Choroid plexus epithelial cell (primary cell): ENCODE results near the gene RAB26.

ENCODE experiments used
- DNase-seq: peaks from one replicate; pipeline ENCODE4 v3.0.0-alpha.2; 2010; ENCODE audit warnings: low read depth
- H3K4me3 ChIP-seq: 2 replicates; pipeline ENCODE4 v1.5.1; 2011; ENCODE audit warnings: low read depth, mild to moderate bottlenecking, control low read depth, low read length, moderate library complexity
- TF ChIP-seq, protein P1 (sequence below): conservative IDR thresholded peaks from 2 replicates; pipeline ENCODE4 v1.5.1; 2011; ENCODE audit warnings: low read depth, mild to moderate bottlenecking, control low read depth, inconsistent platforms, low read length, moderate library complexity

The RAB26 gene

DNA sequence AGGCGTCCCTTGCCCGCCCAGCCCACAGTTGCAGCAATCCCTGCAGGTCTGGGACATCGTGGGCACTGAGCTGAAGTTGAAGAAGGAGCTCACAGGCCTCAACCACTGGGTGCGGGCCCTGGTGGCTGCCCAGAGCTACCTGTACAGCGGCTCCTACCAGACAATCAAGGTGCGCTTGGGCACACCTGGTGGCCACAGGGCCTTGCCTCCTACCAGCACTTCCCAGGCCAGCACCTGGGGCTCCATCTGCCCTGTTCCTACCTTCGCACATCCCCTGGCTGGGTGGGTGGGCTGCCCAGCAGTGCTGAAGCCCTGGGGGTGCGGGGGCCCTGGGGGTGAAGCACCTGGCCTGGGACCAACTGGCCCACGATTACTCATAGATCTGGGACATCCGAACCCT lies 27.0 kb downstream of the RAB26 start:
- TF ChIP-seq, protein P1, sequence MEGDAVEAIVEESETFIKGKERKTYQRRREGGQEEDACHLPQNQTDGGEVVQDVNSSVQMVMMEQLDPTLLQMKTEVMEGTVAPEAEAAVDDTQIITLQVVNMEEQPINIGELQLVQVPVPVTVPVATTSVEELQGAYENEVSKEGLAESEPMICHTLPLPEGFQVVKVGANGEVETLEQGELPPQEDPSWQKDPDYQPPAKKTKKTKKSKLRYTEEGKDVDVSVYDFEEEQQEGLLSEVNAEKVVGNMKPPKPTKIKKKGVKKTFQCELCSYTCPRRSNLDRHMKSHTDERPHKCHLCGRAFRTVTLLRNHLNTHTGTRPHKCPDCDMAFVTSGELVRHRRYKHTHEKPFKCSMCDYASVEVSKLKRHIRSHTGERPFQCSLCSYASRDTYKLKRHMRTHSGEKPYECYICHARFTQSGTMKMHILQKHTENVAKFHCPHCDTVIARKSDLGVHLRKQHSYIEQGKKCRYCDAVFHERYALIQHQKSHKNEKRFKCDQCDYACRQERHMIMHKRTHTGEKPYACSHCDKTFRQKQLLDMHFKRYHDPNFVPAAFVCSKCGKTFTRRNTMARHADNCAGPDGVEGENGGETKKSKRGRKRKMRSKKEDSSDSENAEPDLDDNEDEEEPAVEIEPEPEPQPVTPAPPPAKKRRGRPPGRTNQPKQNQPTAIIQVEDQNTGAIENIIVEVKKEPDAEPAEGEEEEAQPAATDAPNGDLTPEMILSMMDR, result no peak
- DNase-seq, result no peak
- no peak overlapping the region for H3K4me3 ChIP-seq

DNA sequence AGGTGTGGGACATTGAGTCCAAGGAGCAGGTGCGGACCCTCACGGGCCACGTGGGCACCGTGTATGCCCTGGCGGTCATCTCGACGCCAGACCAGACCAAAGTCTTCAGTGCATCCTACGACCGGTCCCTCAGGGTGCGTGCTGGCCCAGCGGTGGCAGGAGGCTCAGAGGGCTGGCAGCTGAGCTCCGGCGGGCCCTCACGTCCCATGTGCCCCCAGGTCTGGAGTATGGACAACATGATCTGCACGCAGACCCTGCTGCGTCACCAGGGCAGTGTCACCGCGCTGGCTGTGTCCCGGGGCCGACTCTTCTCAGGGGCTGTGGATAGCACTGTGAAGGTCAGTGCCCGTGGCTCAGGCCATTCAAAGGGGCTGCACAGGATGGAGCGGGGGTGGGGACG lies 27.6 kb downstream of the RAB26 start:
- no peak overlapping the region for H3K4me3 ChIP-seq
- TF ChIP-seq, protein P1, result no peak
- no peak for DNase-seq

DNA sequence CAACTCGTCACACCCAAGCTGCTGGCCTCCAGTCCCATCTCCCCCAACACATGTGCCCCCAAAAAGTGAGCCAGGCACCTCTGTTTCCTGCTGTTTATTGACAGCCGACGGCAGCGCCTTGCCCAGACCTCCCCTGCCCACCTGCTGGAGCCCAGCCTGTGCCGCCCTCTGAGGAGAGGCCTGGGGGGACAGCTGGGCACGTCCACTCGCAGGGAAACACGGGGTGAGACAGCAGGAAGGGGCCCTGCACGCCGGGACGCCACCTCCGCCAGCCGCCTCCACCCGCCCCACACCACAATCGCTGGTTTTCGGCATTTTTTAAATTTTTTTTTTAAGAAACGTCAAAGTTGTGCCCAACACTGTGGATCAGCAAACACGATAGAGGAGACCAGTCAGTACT lies 28.7 kb downstream of the RAB26 start:
- TF ChIP-seq, protein P1, result no peak
- no peak for DNase-seq
- no peak overlapping the region for H3K4me3 ChIP-seq

DNA sequence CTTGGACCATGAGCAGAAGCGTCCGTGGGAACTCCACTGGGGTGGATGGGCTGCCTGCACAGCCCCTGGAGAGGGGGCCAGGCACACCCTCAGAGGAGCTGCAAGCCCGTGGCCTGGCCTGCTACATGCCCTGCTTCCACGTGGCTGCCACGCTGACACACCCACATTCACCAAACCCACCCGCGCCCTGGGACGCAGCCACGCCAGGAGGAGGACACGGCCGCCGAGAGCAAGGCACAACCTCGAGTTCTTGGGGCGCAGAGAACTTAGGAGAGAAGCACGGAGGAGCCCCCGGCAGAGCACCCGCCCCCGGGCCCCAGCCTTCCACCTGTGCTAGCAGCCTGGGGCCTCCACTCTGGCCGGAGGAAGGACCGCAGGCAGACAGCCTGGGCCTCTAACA lies 29.1 kb downstream of the RAB26 start:
- TF ChIP-seq, protein P1, result no peak
- no peak for DNase-seq
- H3K4me3 ChIP-seq, result no peak overlapping the region

DNA sequence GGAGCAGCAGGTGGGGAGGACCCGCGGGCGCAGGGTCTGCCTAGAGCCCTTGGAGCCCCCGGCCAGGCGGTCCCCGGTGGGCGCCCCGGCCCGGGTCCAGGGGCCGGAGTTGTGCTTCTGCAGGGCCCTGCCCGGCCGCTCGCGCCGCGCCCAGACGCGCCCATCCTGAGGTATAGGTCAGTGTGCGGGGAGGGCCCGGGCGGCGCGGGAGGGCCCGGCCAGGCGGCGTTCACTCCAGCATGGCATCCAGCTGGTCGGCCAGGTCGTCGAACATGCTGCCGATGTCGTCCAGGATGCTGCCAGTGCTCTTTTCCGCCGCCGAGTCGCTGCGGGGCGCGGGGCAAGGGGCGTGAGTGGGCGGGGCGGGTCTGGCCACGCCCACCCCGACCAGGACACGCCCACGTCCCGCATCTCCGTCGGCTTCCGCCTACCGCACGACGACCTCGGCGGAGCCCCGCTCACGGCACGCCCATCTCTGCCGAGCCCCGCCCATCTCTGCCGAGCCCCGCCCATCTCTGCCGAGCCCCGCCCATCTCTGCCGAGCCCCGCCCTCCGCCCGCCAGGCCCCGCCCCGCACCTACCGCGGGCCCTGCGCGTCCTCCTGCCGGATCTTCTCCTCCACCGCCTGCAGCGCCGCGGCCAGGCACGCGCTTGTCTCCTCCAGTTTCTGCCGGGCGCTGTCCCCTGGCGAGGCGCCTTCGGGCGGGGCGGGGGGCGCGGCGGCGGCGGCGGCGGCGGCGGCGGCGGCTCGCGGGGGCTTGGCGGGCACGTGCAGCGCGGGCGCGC lies 30.1 kb downstream of the RAB26 start:
- peak; percentile 62 for DNase-seq
- TF ChIP-seq, protein P1, result no peak
- H3K4me3 ChIP-seq, result no peak overlapping the region

DNA sequence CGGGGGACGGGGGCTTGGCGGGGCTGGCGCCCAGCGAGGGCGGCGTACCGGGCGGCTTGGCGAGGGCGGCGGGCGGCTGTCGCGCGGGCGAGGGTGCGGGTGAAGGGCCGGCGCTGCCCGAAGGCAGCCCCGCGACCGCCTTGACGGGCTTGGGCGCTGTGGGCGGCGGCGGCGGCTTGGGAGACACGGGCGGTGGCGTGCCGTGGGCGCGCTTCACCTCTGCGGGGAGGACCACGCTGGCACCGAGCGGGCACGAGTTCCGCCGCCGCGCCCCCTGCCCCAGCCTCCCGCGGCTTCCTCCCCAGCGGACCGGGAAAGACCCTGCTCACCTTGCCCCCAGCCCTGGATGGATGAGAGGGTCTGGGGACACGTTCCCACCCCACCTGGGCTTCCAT lies 30.7 kb downstream of the RAB26 start:
- TF ChIP-seq, protein P1, result no peak
- no peak overlapping the region for H3K4me3 ChIP-seq
- no peak for DNase-seq

DNA sequence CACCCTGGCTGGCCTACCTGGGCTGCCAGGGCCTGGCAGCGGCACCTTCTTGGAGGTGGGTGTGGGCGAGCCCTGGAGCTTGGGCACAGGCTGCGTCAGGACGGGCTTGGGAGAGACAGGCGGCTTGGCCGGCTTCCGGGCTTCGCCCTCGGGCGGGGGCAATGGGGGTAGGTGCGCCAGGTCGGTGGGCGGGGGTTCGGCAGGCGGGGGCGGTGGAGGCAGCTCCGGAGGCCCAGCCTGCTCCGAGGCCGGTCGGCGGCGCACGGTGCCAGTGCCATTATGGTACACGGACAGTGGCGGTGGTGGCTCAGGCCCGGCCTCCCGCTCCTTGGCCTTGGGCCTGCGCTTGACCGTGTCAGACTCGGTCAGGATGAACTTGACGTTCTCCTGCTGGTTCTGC lies 31.2 kb downstream of the RAB26 start:
- DNase-seq, result no peak
- H3K4me3 ChIP-seq, result no peak overlapping the region
- TF ChIP-seq, protein P1, result no peak
